HG03378 (cell line): ENCODE measurements around the gene ZNF408.
"Not testable (repeated sequence)": the region's sequence is repeated elsewhere in the genome, so short reads cannot be mapped to it uniquely, and the experiment has no call there.

Experiments
- ATAC-seq: cut with Tn5 transposase; IDR thresholded peaks from one replicate; pipeline ENCODE4 v1.9.1; 2021; ENCODE audit warnings: mild to moderate bottlenecking, moderate library complexity; ENCODE audit not compliant: unreplicated experiment

Gene ZNF408

DNA sequence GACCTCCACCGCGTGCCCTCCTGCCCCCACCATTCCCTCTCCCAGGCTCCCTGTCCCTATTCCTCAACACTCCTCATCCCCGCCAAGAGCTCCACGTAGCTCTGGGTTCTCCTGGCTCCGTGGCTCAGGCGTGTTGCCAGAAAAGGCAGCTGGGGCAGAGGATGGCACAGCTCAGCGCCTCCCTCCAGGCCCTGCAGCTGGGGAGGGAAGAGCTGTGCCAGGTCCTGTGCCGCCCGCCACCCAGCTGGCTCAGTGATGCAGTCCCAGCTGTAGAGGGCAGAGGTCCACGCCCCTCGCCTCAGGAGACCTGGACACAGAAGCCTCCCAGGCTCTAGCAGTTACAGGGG, 4.6 kb upstream of the ZNF408 start:
- no peak for ATAC-seq

DNA sequence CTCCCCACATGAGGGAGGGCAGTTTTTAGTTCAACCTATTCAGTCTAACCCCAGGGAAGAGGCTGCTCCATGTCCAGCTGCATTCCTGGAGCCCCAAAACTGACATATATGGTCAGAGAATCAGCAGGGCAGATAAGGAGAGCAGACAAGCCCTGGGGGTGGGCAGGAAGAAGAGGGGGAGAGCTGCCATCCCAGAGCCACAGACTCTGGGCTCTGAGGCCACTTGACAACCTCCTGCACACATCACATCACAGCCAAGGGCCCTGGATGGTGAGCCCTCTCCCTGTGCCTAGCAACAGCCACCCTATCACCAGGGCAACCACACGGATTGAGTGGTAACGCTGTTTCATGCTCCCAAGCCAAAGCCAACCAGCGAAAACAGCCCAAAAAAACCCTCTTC, 3.5 kb upstream of the ZNF408 start:
- no peak for ATAC-seq

DNA sequence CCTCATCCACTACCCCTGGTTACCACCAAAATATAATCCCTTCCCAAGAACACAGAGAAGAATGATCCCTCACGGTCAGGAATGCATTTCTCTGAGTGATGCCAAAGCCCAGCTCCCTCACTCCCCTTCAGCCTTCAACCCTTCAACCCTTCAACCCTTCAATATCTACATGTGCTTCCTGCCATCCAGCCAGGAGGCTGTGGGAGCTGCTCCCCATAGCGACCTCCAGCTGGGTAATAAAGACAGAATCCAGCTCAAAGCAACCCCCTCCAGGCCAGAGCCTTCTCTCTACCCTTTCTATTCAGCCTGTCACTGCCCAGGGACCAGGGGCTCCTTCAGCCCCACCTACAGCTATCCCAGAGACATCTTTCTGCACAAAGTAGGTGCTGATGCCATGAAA, 3.1 kb upstream of the ZNF408 start:
- no peak for ATAC-seq

DNA sequence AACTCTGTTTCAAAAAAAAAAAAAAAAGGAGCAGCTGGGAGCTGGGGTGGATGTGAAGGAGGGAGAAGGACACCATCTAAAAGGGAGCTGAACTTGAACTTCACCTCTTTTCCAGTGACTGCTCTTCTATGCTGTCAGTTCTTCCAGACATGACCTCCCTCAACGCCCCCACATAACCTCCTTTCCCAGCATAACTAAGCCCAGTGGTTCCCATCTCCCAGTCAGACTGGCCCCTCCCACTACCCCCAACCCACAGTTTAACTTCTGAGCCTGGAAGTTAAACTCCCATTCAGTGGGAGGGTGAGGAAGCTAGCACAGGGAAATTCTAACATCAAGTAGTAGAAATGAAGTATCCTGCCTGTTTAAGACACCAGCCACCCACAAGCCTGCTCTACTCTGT, 2.2 kb upstream of the ZNF408 start:
- no peak for ATAC-seq

DNA sequence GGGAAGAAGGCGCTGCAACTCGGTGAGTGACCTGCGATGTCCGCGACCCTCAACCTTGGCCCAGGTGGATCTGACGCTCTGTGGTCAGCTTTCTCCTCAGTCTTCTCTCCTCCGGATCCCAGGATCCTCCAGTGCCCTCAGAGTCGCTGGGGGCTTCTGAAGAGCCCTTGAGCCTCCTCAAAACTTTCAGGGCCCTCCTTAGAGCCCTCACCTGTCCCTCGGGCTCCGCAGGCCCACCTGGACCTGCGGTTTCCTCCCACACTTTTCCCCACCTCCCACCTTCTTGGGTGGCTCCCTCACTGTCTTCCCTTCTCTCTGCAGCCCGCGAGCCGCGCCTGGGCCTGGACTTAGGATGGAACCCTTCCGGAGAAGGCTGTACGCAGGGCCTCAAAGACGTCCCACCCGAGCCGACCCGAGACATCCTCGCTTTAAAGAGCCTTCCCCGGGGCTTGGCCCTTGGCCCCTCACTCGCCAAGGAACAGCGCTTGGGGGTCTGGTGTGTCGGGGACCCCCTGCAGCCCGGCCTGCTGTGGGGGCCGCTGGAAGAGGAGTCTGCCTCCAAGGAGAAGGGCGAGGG, 335 bp downstream of the ZNF408 start:
- ATAC-seq = no peak

DNA sequence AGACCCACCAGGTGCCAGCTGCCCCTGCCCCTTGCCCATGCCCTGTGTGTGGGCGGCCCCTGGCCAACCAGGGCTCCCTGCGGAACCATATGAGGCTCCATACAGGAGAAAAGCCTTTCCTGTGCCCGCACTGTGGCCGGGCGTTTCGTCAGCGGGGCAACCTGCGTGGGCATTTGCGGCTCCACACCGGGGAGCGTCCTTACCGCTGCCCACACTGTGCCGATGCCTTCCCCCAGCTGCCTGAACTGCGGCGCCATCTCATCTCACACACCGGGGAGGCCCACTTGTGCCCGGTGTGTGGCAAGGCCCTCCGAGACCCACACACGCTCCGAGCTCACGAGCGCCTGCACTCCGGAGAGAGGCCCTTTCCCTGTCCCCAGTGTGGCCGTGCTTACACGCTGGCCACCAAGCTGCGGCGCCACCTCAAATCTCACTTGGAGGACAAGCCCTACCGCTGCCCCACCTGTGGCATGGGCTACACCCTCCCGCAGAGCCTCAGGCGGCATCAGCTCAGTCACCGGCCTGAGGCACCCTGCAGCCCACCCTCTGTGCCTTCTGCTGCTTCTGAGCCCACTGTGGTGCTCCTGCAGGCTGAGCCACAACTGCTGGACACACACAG, 4.3 kb downstream of the ZNF408 start:
- no peak for ATAC-seq

DNA sequence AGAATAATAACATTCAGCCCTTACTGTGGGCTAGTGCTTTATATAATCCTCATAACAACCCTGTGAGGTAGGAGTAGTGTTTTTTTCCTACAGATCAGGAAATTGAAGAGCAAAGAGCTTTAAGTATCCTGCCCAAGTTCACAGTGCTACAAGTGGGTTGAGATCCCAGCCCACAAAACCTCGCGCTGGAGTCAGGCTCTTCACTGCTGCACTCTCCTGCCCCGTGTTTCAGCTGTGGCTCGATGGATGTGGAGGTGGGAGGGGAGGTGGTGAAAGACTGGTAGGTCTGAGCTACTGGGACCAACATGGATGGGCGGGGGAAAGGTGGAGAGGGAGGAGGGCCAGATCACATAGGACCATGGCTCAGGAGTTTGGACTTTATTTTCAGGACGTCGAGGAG, 6.1 kb downstream of the ZNF408 start:
- no peak for ATAC-seq

DNA sequence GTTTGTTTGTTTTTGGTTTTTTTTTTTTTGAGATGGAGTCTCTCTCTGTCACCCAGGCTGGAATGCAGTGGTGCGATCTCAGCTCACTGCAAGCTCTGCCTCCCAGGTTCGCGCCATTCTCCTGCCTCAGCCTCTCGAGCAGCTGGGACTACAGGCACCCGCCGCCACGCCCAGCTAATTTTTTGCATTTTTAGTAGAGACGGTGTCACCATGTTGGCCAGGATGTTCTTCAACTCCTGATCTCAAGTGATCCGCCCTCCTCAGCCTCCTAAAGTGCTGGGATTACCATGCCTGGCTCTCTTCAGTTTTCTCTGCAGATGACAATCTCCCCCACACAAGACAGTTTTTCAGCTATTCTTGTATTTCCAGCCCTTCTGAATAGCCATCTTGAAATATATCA, 8.5 kb downstream of the ZNF408 start:
- ATAC-seq = not testable (repeated sequence)

DNA sequence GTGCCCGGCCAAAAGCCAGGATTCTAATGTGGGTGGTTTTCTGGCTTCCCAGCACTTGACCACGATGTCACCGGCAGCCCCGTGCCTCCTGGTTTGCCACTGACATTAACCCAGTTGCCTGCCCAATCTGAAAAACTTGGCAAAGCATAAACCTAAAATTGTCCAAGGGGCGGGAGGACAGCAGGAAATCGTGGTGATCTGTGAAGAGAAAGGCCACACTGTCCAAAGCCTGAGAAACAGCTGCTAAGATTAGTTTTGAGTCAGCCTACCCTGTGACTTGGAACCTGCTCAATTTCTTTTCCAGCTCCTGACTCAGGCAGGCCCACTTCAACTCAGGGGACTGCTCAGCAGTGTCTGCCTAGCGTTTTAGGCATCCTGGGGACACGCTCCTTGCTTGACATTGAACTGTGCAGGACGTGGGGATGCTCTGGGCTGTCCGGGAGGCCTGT, 10.0 kb downstream of the ZNF408 start:
- ATAC-seq = no peak

DNA sequence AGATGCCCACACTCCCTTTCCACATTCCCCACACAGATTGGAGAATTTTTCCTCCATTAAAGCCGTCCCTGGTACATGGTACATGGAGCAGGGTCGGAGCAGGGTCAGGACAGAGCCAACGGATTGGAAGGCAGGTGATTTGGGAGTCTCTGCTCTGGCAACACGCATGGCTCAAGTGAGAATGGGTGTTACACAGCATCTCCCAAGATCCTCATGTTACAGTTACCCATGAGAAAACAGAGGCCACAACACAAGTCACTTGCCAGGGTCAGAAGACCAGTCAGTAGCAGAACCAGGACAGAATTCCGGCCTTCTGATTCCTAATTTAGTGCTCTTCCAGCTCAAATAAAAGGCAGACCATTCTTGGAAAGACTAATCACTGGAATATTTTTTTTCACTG, 10.5 kb downstream of the ZNF408 start:
- ATAC-seq = no peak

DNA sequence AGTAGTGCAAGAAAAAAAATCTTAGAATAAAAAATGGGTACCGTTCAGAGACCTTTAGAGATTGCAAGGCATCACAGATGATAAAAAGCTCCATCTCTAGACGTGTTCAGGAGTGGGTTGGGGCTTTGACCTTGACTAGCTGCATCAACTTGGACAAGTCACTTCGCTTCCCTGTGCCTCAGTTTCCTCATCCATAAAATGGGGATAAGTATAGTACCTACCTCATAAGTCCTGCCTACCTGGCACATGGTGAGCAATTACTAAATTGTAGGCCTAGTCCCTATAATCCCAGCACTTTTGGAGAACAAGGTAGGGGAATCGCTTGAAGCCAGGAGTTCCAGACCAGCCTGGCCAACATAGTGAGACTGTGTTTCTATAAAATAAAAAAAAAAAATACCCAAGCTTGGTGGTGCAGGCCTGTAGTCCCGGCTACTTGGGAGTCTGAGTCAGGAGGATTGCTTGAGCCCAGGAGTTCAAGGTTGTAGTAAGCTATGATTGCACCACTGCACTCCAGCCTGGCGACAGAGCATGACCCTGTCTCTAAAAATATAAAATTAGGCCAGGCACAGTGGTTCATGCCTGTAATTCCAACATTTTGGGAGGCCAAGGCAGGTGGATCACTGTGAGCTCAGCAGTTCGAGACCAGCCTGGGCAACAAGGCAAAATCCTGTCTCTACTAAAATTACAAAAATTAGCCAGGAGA, 12.2 kb downstream of the ZNF408 start:
- no peak for ATAC-seq

DNA sequence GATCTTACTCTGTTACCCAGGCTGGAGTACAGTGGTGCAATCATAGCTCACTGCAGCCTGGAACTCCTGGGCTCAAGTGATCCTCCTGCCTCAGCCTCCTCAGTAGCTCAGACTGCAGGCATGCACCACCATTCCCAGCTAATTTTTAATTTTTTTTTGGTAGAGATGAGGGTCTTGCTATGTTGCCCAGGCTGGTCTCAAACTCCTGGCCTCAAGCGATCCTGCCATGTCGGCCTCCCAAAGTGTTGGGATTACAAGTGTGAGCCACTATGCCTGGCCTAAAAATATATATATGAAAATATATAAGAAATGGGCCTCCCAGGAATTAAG, 17.0 kb downstream of the ZNF408 start:
- not testable (repeated sequence) for ATAC-seq

DNA sequence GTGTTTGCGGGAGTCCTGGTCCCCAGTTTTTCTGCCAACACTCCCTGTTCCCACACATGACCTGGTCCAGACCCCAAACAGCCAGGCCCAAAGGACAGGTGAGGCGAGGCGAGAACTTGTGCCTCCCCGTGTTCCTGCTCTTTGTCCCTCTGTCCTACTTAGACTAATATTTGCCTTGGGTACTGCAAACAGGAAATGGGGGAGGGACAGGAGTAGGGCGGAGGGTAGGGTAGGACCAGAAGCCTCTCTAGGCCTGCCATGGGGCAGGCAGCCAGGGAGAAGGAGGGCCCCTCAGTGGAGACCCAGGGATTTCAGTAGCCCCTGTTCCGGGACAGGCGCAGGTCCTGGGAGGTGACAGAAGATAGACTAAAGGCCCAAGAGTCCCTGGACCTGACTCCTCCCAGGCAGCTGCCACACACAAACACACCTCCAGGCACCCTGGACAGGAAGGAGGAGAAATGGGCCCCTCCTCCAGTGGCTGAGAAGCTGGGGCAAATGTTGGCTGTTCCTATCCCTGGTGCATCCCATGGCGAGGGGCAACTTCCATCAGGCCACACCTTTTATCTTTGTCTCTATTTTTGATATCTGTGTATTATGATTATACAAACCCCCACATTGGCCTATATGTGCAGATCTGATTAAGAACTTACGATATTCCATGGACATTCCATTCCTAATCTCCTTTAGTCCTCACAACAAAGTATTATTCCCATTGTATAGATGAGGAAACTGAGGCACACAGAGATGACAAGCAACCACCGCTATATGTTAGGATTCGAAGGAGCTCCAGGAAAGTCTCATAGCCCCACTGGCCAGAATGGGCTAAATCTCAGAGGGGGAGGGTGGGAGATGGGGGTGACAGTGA, 17.6 kb downstream of the ZNF408 start:
- no peak for ATAC-seq

DNA sequence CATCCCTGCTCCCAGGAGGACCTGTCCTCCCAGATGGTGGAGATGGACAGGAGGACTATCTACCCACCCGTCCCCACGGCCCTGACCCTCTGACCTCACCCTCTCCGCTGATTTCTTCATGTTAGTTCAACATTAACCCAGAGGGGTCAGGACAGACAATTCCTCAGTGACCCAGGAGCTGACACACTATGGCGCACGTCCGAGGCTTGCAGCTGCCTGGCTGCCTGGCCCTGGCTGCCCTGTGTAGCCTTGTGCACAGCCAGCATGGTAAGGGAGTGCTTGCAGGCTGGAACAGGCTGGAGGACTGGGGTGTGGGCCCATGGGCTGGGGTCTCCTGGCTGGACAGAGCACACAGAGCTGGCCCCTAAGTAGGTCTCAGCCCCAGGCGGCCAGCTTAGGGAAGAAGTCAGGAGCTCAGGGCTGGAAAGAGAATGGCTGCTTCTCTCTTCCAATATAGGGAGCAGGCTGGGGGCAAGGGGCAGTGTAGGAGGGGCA, 18.3 kb downstream of the ZNF408 start, which contains the start of gene F2:
Gene F2 (plus strand): TSS at position 166 of the 495 bp plus-strand sequence. CDS start 23 bp downstream, at position 189.
- no peak for ATAC-seq

DNA sequence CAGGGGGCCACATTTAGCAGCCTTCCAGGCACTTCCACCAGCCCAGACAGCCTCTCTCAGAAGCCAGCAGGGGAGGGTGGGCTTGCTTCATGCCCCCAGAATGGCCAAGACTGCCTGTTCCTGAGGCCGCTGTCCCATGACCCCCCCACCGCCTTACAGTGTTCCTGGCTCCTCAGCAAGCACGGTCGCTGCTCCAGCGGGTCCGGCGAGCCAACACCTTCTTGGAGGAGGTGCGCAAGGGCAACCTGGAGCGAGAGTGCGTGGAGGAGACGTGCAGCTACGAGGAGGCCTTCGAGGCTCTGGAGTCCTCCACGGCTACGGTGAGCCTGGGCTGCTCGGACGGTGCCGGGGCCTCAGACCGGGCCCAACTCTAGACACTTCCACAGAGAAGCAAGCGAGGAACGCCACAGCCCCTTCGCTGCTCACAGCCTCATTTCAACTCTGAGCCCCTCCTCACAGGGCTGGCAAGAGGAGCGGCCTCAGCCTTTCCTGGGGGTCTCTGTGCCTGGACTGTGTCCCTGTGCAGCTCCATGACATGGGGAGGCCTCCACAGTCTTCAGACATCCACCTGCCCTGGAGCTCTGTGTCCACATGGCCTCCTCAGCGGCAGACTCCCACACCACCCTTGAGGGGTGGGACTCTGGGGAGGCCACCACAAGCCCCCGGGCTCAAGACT, 18.9 kb downstream of the ZNF408 start:
- no peak for ATAC-seq

DNA sequence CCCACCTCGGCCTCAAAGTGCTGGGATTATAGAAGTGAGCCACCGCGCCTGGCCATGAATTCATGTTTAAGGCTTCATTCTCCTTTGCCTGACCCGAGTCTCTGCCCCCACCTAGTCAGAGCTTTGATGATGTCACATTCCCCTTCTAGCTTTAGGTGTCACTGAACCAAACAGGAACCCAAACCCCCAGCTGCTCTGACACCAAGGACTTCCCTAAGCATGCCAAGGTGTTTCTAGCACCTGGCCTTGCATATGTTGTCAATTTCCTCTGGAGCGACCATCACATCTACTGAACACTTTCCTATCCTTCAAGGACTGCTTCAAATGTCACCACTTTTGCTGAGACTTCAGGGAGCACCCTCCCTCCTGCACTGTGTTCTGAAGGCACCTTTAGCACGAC, 20.5 kb downstream of the ZNF408 start:
- ATAC-seq = no peak

DNA sequence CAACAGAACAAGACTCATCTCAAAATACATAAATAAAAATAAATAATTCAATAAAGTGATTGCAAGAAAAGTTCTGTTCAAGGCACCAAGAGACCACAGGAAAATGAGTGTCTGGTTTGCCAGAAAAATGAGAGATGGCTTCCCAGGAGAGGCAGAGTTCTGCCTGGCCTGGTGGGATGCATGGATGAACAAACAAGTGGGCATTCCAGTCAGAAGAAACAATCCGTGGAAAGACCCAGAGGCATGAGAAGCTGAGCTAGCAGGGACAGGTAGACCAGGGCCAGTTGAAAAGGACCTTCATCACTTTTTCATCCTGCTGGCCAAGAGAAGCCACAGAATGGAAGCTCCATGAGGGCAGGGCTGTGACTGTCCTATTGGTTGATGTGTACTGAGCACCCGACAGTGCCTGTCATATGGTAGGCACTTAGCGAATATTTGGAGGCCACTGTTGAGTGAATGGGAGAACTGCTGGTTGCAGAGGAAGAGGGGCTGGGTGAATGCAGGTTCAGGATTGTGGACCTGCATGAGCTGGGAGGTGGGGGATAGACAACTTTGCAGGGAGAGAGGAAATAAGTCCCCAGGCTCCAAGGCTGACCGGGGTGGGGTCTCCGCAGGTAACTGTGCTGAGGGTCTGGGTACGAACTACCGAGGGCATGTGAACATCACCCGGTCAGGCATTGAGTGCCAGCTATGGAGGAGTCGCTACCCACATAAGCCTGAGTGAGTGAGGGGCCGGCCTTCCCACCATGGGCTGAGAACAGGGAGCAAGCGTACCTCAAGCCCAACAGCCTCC, 21.9 kb downstream of the ZNF408 start:
- no peak for ATAC-seq

DNA sequence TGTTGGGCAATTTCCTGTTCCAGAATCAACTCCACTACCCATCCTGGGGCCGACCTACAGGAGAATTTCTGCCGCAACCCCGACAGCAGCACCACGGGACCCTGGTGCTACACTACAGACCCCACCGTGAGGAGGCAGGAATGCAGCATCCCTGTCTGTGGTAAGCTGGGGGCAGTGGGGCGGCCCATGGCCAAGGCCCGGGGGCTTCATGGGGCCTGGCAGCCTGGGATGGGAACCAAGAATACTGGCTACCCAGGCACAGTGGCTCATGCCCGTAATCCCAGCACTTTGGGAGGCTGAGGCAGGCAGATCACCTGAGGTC, 22.5 kb downstream of the ZNF408 start:
- ATAC-seq = no peak

DNA sequence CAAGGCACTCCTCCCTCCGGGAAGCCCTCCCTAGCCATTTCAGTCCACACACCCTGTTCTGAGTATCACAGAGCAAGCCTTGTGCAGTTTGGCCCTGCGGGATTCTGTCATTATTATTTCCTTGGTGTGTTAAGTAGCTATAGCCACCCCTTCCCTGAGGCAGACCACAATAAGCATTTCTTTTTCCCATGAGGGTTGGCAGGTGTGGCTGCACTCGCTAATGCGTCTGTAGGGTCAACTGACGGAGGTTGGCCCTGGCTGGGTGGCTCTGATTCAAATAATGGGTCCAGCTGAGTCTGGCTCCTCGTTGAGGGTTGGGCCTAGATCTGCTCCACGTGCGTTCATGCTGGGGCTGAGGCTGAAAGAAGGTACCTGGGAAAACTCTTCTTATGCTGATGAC, 23.3 kb downstream of the ZNF408 start:
- no peak for ATAC-seq
